Stimulated activated CD8-positive, alpha-beta memory T cell treated with anti-CD3 and anti-CD28 coated beads, Interleukin-4, amount 100 ng/mL, for 4 hours (primary cell): ENCODE measurements around the gene FLT3.

Source experiments
- DNase-seq, 2 donors: peaks; one replicate each; pipeline ENCODE4 v3.0.0-alpha.2; 2020; ENCODE audit warnings: low read depth in 2 of 2, low spot score in 1 of 2

The FLT3 gene

DNA sequence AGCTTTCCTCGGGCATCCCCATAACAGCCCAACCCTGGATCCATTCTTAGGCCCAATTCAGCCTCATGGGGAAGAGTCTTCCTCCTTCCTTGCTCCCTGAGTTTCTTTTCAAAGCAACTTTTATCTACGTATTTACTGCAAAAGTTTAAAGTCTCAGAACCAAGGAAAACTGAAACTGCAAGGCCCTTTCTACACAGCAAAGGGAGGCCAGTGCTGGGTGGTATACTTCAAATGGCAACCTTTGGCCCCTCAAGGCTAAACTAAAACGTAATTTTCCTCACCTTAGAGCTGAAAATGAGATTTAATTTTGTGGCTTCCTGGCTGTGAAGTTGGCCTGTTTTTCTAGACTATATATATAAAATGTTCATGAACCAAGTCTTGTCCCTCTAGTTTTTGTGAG lies 136.9 kb downstream of the FLT3 start:
- no peak for DNase-seq

- no peak for DNase-seq
Observed at GRCh38 chr13:27962982-27963381, 137.4 kb downstream of the FLT3 start.

DNA sequence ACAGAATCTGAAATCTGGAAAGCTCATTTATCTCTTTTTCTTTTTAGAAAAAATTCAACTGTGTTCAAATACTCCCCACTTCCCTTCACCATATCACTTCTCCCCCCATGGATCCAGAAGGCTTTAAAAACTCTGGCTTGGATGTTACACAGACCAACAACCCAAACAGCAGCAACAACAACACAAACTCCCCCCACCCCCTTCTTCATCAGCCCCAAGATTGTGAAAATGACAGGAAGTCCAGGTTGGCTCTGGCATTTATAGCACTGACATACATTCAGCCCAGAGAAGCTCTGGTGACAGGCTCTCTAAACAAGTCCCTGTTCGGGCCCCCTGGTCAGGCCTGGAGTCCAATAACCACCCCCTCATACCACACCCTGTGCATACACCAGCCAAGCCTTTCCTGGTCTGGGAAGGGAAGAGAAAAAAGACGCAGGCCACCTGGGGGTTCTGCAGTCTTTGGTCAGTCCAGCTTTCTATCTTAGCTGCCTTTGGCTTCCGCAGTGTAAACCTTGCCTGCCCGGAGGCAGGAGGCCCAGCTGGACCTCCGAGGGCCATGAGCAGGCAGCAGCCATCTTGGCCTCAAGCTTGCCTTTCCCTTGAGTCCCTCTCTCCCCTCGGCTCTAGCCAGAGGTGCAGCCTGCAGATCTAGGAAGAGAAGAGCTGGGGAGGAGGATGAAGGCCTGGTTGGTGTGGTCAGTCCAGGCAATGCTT lies 138.1 kb downstream of the FLT3 start:
- no peak for DNase-seq

DNA sequence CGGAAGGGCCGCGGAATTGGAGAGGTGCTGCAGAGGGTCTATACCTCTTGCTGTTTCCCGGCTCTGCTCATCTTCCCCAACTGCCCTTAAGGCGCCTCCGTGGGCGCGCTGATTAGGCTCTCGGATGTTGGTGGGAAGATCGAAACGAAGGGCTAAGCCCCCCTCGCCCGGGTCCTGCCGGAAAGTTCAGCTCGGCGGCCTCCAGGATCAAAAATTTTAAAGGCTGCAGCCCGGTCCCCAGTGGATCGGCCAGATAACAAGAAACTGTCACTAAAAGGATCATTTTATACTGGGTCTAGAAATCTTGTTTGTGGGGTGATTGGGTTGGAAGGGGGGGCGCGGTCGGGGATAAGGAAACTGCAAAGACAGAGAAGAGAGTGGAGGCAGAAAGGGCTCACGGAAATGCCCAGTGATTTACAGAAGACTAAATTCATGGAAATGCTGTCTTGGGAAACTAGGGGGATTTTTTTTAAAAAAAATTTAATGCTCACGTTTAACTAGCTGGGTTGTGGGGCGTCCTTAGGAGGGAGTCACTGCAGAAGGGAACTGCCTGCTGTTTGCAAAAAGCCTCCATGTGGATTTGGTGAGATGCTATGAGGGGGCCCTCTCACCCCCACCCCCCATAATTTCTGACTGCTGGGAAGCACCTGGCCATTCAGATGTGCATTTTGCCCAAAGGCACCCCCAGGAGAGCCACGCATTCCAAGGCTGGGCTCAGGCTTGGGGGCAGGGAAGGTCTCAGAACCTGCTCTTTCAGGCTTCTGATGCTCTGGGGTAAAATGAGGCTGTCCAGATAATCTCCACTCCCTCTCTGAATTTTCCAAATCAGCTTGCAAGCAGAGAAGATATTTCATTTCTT lies 138.9 kb downstream of the FLT3 start:
- DNase-seq, result no peak

DNA sequence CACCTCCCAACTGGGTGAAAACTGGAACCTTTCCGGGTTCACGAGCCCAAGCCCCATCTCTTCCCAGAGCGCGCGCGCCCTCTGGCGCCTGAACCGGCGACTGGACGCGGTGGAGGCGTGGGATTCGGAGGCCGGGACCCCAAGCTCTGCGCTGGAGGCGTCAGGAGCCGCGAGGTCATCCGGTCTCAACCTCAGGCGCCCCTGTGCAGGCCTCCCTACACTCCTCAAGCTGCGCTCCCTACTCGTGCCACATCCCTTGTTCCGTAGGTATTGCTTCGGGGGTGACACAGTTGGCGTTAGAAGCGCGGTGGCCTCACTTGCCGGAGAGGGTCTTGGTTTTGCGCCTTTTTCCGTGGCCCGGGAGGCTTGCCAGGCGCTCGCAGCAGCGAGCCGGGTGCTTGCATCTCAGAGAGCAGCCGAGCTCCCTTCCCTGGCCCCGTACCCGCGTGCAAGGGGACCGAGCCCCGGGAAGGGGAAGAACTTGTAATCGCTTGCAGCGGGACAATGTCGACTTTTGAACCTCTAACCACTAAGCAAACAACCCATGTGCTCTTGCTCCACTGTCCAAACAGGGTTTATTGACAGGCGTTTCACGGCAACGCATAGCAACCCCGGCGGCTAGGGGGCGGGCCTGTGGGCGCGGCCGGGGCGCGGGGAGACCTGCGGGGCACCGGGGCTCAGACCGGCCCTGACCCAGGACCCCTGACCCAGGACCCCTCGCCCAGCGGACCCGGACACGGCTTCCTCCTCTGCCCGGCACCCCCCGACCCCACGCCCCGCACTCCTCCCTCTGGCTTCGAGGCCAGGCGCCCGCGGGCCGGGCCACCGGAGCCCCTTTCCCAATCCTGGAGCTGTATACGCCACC lies 139.8 kb downstream of the FLT3 start:
- DNase-seq, result no peak

DNA sequence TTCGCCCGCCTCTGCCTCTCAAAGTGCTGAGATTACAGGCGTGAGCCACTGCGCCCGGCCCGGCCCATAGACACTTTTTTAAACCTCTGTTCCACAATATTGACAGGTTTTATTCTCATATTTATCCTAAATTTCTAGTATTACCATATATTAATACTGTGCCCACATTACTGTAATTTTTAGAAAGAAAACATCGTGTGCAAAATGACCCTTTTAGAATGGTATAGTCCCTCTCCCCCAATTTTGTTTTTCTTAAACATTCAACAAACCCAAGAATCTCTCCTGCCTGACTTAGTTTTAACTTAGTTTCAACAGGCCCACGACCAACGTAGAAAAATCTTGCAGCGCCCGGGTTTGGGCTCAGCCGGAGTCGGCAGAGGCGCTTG lies 140.4 kb downstream of the FLT3 start:
- no peak for DNase-seq

DNA sequence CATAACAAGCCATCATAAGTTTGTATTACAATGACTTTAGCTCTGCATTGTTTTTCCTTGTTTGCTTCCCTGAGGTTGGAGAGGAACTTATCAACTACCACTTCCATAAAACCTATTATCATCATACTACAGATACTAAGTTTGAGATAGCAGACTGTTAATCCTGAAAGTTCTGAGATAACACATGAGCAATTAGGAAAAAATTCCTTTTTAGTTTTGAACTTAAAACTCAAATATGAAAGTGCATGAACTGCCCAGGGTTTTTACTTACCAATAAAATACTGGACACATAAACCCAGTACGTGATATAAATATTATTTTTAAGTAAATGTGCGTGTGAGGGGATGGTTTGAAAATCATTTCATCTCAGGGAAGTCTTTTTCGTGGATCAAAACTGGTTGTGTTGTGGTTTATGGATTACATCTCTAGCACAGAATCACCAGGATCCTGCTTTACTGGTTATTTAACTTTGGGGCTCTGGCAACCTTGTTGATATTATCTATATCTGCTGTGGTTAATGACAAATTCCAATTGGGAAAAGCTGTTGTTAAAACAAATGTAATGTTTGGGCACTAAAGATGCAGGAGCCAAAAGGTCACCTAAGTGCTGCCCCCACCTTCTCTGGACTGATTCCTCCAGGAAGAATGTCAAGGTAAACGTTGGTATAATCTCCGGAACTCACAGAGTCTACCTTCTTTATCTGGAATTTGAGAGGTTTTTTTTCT lies 143.6 kb downstream of the FLT3 start:
- DNase-seq, result no peak

GRCh38 chr13:27955014-27955591 lies 145.3 kb downstream of the FLT3 start:
- DNase-seq, result no peak

- no peak for DNase-seq
Observed at GRCh38 chr13:27954406-27954851, 145.9 kb downstream of the FLT3 start.

- peak in 1 of 2 donors; percentile 17 for DNase-seq
Observed at GRCh38 chr13:27953676-27954405, 146.5 kb downstream of the FLT3 start.
